GM18508 (cell line): Measurements from ENCODE around the gene RSPH9.

ENCODE experiments used
- ATAC-seq: cut with Tn5 transposase; IDR thresholded peaks from one replicate; pipeline ENCODE4 v1.9.1; 2021; ENCODE audit warnings: moderate number of reproducible peaks; ENCODE audit not compliant: insufficient read depth, unreplicated experiment

RSPH9 gene

DNA sequence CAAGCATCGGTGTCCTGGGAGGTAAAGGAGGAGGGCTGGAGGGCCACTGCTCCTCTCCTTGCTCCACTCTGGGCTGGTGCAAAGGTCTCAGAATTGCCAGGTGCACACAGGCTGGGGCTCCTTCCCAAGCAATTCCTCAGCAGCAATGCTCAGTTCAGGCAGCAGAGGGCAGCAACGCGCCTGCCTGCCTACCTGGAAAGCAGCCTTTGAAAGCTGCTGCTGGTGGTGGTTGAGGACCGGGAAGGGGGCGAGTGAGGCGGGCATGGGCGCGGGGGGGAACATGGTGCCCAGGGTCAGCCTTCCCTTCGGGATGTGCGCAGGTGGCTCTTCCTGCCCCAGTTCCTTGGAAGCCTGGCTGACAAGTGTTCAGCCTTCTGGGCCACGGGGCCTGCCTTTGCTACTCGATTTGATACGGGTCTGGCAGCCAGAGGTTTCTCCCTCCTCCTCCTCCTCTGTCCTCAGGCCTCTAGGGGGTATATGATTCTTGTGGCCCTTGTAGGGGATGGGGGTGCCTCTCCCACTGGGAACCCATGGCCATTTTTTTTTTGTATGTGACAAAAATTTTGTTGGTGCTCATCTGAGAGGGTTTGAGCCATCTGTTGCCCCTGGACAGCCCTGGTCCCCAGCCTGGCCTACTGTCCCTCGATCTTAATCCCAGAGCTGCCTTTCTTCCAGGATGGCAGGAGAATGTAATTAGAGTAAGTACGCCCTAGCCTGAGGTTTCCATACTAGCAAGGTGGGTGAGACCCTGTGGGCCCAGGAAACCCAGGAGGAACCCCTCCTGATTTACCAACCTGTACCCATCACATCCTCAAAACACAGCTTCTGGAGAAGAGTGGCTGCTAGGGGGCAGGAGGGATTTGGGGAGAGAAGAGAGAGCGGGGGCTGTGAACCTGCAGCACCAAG, 22.7 kb downstream of the RSPH9 start:
- no peak for ATAC-seq

DNA sequence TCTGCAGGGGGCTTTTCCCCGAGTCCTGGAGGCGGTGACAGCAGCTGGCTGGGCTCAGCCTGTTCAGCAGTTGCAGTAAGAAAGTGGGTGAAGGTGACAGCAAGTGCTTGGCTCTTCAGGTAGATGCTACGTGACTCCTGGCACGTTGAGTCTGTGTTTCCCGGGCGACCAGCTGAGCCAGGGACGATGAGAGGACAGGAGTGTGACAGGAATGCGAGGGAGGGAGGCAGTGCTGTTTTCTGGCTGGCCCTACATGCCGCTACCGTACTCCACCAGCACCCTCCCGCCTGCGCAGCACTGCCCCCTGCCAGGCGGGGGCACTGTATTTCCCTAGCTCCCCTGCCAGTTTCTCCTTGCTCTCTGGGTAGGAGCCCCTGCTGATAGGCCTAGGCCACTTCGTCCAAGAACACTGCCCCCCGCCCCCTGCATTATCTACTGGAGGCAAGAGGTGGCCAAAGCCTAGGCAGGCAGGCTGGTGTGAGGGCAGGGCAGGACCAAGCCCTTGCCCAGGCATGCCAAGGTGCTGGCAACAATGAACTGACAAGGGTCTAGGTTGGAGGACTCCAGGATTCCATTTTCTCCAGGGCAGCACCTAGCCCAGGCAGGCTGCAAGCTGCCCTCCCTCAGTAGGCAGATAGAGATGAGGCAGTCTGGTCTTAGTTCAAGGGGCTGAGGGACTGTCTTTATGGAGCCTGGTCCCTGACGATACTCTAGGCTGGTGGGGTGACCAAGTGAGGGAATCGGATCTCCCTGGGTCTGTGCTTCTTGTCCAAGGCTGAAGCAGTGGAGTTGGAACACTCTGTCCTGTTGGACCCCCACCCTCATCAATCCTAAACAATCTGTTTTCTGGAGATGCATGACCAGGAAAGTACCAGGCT, 23.6 kb downstream of the RSPH9 start:
- no peak for ATAC-seq

DNA sequence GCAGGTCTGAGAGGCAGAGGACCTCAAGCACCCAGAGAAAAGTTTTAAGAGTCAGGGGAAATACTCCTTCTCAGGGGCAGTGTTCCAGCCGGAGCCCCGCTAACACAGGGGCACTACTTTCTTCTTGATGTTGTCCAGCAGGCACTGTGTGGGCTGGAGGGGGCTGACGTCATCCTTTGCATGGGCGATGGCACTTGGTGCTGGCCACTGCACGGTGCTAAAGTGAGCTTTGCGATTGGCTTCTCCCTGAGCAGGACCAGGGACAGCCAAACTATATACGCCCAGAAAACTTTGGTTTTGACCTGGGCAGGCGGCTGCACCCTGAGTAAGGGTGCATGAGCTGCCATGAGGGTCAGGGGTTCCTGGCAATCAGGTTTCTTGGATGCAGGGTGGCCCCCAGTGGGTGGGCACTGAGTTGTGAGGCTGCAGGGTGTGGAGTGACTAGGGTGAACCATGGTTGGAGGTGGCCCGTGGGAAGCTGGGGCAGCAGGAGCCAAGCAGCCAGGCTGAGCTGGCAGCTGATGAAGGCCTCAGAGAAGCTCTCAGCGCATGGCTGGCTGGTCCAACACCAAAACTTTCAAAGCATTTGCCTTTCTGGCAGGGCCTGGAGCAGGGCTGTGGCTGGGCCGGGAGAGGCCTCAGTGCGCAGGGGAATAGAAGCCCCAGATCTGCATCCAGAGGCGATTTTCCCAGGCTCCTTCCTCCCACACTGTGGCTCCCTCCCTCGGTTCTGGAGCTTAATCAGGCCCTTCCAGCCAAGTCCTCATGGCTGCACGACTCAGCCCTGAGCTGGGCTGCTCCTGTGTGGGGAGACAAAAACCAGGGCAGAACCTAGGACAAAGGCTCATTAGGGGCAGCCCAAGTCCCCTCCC, 24.4 kb downstream of the RSPH9 start:
- no peak for ATAC-seq

DNA sequence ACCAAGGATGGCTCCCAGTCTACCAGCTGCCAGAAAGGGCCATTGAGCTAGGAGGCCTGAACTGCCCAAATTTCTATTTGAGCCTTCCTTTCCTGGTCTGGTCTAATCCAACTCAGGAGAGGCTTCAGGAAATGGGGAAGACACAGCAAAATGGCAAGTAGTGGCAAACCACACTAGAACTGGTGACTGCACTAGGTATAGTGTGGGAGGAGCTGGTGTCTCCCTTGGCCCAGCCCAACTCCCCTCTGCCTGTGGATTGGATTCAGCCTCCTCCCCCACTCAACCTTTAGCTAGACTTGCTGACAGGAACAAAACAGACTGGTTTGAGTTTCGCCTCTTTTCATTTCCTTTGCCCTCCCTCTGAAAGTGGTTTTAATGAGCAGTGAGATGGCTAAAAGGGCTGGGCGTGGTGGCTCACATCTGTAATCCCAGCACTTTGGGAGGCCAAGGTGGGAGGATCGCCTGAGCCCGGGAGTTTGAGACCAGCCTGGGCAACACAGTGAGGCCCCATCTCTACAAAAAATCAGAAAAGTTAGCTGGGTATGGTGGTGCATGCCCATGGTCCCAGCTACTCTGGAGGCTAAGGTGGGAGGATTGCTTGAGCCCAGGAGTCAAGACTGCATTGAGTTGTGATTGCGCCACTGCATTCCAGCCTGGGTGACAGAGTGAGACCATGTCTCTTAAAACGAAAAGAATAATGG, 25.2 kb downstream of the RSPH9 start:
- no peak for ATAC-seq

DNA sequence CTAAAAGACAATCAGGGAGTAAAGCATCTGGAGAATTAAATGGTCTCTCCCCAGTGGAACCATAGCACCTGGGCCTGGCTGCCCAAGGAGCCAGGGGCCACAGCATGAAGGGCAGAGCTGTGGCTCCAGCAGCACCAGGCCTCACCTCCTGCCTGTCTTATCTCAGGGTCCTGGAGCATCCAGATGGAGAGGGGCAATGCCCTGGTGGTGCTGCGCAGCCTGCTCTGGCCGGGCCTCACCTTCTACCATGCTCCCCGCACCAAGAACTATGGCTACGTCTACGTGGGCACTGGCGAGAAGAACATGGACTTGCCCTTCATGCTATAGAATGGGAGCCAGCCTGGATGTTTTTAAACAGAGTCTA, 25.8 kb downstream of the RSPH9 start:
- no peak for ATAC-seq

DNA sequence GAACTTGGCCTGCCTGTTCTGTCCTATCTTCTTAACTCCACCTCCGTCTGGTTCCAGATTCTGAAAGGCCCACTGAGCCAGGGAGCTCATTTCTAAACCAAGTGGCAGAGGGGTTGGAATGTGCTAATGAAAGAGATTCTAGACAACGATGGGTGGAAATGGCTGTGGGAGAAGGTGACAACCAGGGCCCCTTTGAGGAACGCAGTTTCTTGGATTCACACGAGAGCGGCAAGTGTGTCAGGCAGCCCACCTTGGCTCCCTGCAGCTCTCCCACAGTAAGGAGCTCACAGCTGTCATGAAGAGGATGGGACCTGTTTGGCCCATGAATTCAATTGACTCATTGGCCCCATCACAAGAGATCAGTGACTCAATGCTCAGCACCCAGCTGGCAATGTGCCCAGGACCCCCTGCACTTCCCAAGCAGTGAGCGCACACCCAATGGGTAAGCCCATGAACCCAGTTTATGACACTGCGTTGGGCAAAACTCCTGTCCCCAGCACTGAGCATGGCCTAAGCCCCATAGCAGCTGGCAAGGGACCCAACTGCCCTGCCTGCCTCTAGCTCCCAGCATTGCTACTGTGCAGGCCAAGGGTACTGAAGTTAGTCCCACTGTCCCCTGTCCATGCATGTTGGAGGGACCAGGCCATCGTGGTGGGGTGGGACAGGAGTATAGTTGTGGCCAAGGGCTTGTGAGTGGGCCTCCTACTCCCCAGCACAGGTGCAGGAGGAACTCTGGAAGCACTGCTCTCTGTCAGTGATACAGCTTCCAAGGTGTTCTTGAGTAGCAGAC, 26.4 kb downstream of the RSPH9 start:
- ATAC-seq = no peak

DNA sequence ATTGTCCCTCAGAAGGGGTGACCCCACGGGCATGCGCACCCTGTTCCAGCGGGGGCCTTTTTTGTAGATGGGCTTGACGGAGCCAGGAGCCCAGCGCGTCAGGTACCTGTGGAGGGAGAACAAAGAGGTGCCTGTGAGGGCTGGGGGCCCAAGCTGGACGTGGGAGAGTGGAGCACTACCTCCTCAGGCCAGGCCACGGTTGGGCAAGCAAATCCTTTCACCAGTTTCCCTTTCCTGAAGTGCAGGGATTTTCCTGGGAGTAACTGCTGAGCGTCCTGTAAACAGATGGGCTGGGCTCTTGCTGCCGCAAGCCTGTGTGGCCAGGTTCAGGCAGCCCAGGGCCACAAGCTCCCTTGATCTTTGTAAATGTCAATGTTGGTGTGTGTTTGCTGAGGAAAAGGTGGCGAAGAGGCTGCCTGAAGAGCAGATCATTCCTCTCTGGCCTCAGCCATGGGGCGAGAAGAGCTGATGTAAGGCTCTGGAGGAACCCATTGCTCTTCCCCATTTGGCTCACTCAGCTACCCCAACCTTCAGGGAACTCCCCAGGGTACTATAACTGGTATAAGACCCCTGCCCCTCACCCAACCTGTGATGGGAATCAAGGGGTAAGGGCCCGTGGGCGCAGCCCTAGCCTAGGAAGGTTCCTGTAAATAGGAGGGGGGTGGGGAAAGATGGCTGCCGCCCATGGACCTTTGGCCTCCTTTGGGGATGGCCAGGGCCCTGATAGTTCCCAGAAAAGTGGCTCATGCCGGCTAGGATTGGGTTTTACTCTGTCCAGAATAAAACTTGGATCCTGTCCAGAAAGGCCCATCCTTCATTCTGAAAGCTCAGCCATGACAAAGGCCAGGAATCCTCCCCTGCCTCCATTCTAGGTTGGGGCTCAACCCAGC, 27.2 kb downstream of the RSPH9 start:
- no peak for ATAC-seq

GRCh38 chr6:43673444-43674084, 28.7 kb downstream of the RSPH9 start:
- no peak for ATAC-seq

DNA sequence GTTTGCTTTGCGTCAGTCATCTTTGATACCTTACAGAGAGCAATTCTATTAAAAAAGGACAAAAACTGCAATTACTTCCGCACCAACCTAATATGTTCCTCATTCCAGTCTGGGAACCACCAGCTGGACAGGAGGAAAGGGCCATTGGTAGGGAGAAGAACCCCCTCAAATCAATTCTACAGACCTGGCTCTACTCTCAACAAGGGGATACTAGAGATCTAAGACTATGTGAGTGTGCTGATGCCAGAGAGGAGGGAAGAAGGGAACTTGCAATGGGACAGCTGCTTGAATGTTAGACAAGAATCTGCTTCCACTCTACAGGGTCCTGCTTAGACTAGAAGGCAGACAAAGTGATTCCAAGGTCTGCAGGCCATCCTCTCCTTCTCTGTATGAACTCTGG, 29.5 kb downstream of the RSPH9 start:
- ATAC-seq = no peak

GRCh38 chr6:43674921-43675320, 30.1 kb downstream of the RSPH9 start:
- no peak for ATAC-seq

DNA sequence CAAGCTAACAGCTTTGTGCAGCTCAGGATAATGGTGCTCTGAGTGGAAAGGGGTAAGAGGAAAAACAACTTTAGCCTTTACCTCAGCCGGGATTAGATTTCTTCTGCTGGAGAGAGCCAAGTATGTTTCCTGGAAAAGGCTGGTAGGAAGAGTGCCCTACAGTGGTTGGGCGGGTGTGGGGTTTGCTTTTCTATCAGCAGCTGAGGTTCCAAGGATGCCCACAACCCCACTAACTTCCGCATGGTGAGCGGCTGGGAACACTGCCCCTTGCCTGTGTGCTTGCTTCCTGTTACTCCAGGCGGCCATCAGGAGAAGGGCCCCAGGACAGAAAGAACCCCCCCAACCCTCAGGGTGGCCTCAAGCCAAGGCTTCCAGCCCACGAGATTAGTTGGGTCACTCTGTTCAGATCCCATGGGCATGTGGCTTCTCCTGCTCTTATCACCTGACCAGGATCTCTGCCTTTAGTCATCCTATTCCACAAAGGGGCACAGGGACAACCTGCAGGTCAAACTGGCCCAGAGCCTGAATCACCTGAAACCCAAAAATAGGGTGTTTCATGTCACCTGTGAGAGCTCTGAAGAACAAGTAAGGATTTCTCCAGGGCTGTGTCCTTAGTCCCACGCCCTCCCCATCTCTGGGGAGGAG, 32.2 kb downstream of the RSPH9 start:
- no peak for ATAC-seq

DNA sequence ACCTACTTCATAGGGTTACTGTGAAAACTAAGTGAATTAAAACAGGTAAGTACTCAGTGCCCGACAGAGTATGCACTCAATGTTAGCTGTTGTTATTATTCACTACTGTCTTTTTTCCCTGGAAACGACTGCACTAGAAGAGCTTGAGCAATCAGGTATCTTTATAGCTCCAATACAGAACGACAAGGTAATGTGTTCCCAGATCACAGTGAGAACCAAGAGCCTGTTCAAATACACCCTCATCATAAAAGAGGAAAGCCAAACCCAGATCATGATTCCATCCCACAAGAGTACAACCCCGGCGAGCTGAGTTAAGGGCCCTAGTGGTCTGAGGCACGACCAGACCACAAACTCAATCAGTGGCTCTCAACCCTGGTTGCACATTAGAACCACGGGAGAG, 32.9 kb downstream of the RSPH9 start:
- no peak for ATAC-seq

- ATAC-seq = no peak
Observed at GRCh38 chr6:43678341-43678740, 33.5 kb downstream of the RSPH9 start.

GRCh38 chr6:43679057-43679456, 34.2 kb downstream of the RSPH9 start:
- ATAC-seq = no peak

DNA sequence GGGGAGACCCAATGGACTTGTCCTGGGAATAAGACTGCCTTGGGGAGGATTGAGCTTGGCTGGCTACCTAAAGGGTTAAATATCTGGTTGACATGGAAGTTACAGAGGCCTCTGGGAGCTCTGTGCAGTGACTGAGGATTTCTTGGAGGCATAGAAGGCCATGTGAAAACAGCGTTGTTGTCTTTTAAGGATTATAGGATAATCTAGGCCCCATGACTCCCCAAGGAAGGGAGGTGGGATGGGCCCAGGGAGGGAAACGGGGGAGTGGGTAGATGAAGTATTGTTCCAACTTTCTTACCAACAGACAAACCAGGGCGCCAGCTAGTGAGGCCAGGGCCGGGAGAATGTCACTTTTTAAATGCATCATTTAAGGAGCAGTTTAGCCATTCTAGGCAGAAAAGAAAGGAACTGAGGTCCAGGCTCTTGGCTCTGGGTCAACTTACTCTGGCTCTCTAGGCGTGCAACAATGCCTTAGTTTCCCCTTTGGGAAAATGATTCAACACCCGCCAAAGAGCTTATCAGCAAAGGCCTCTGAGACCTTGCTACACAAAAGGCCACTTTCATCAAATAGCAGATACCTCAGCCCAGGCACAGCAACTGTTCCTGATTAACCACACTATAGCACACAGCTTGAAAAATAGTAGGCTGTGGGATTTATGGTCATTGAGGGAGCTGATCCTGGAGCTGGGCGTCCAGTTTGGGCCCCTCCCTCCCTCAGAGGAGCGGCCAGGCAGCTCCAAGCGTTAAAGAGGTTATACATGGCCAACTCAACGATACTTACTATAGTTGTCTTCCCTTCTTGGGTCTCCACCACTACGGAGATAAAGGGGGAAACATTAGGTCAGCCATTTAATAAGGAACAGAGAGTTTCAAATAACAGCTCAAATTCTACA, 35.7 kb downstream of the RSPH9 start:
- ATAC-seq = no peak

DNA sequence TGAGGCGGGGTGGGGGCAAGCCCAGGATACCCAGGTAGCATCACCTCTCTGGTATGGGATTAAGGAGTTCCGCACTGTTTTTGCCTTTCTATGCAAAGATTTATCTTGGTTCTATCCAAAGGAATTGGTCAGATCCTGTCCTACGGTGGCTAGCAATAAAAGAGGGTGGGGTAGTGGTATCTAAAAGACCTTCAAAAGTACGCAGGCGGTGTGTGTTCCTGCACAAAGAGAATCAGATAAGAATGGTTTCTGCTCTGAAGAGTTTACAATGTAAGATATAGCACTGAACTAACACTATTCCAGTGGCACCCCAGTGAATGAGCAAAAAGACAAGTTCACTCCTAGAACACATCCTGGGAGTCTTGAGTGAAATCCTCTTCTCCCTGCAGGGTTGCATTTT, 36.5 kb downstream of the RSPH9 start:
- ATAC-seq = no peak
